DMS53 (cell line): ENCODE results near the gene PRKACB.
"Not testable (repeated sequence)": the region's sequence is repeated elsewhere in the genome, so short reads cannot be mapped to it uniquely, and the experiment has no call there.

Experiments used
- DNase-seq: peaks from one replicate; lab custom pipeline; 2025; lab: John Stamatoyannopoulos, UW

Gene PRKACB

GRCh38 chr1:84223751-84224432 lies 79.8 kb downstream of the PRKACB start:
- DNase-seq, result peak; percentile 14

- DNase-seq, result no peak
These were observed 80.8 kb downstream of the PRKACB start for GRCh38 chr1:84224905-84225304.

GRCh38 chr1:84225646-84226045 lies 81.6 kb downstream of the PRKACB start:
- DNase-seq, result peak; percentile 9

- DNase-seq, result not testable (repeated sequence)
These were observed 88.6 kb downstream of the PRKACB start for GRCh38 chr1:84232676-84233075.

- no peak for DNase-seq
These were observed 92.2 kb downstream of the PRKACB start for GRCh38 chr1:84236256-84236655.

- DNase-seq, result no peak
These were observed 98.6 kb downstream of the PRKACB start for GRCh38 chr1:84242641-84243040.

GRCh38 chr1:84245563-84245962 lies 101.5 kb downstream of the PRKACB start:
- DNase-seq, result peak; percentile 11

- DNase-seq, result no peak
These were observed 102.1 kb downstream of the PRKACB start for GRCh38 chr1:84246213-84246612.

GRCh38 chr1:84247425-84248220 lies 103.6 kb downstream of the PRKACB start:
- no peak for DNase-seq

- no peak for DNase-seq
These were observed 106.6 kb downstream of the PRKACB start for GRCh38 chr1:84250668-84251067.

GRCh38 chr1:84253036-84253435 lies 109.0 kb downstream of the PRKACB start:
- DNase-seq, result no peak

GRCh38 chr1:84253891-84254290 lies 109.8 kb downstream of the PRKACB start:
- DNase-seq, result peak; percentile 95

GRCh38 chr1:84254703-84255238 lies 110.7 kb downstream of the PRKACB start:
- DNase-seq, result no peak

GRCh38 chr1:84255582-84255981 lies 111.5 kb downstream of the PRKACB start:
- no peak for DNase-seq

GRCh38 chr1:84257617-84258016 lies 113.5 kb downstream of the PRKACB start:
- DNase-seq, result no peak

GRCh38 chr1:84259376-84259775 lies 115.3 kb downstream of the PRKACB start:
- DNase-seq, result no peak

- no peak for DNase-seq
These were observed 115.9 kb downstream of the PRKACB start for GRCh38 chr1:84259989-84260388.

- peak; percentile 75 for DNase-seq
These were observed 116.9 kb downstream of the PRKACB start for GRCh38 chr1:84260852-84261518.

- DNase-seq, result no peak
These were observed 120.9 kb downstream of the PRKACB start for GRCh38 chr1:84264961-84265360.

- DNase-seq, result no peak
These were observed 121.8 kb downstream of the PRKACB start for GRCh38 chr1:84265867-84266266.

- no peak for DNase-seq
These were observed 122.7 kb downstream of the PRKACB start for GRCh38 chr1:84266748-84267147.

- no peak for DNase-seq
These were observed 123.4 kb downstream of the PRKACB start for GRCh38 chr1:84267476-84267875.

GRCh38 chr1:84268346-84268745 lies 124.3 kb downstream of the PRKACB start:
- peak; percentile 34 for DNase-seq
